NCI-H128 (cell line): ENCODE data around the gene PTPRN2.

Experiments used
- DNase-seq: peaks from one replicate; lab custom pipeline; 2025; ENCODE audit not compliant: unreplicated experiment; lab: John Stamatoyannopoulos, UW

Gene PTPRN2

DNA sequence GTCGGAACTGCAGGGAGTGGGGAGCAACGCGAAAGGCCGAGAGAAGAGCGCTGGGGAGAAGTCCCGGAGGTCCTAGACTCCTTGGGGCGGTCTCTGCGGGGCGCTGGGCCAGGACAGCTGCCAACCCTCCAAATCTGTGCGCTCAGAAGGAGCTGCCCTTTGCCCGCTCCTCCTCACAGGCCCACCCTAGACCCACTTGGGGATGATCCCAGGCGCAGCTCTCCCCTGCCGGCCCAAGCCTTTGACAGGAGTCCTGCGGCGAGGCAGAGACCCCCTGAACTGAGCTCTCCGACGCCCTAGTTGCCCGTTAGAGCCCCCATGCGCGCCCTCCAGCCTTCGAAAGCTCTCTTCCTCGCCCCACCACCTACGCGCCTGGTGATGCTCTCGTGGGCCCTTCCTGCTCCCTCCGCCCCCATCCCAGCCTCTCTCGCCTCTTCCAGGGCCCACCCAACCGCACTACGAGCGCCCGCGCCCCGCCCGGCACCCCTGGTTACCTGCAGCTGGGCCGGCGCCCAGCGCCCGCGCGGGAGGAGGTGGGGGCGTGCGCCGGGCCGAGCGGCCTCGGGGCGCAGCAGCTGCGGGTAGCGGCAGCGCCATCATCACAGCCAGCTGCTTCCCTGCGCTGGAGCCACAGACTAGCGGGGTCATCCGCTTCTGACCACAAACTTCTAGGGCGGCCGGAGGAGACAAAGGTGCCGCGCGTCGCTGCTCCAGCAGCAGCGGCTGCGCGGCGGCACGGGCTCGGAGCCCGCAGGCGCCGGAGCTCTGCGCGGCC is 897.4 kb downstream of the PTPRN2 start:
- no peak for DNase-seq

- DNase-seq = no peak
Observed at GRCh38 chr7:157689269-157690057, 898.2 kb downstream of the PTPRN2 start.

- DNase-seq = no peak
Observed at GRCh38 chr7:157688533-157689268, 898.9 kb downstream of the PTPRN2 start.

DNA sequence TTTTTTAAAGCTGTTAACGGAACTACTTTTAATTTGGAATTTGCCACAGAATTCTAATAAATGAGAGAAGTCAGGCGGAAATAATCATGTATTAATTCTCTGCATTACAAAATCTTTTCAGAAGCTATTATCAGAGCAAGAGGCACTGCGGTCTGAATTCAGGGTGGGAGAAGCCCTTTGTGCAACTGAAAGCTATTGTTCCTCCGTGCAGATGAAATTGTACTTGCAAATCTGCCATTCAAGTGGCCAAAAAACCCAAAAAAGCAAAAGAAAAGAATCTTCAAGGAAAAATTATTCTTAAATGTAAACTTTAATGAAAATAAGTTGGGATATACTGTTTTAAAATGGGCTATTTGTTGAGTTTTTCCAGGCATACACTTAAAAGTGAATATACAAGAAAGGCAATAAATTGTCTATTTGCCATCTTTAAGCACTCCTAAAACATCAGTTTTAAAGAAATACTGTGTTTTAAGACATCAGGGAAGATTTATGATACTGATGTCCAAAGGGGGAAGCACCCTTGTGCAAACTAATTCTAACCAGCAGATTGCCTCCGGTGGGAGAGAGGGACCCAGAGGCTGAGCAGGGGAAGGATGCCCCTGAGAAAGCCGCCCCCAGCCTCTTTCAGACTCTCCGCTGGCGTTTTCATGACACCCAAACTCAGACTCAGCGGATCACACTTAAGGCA is 899.6 kb downstream of the PTPRN2 start:
- no peak for DNase-seq

- DNase-seq = no peak
Observed at GRCh38 chr7:157687158-157687557, 900.5 kb downstream of the PTPRN2 start.

DNA sequence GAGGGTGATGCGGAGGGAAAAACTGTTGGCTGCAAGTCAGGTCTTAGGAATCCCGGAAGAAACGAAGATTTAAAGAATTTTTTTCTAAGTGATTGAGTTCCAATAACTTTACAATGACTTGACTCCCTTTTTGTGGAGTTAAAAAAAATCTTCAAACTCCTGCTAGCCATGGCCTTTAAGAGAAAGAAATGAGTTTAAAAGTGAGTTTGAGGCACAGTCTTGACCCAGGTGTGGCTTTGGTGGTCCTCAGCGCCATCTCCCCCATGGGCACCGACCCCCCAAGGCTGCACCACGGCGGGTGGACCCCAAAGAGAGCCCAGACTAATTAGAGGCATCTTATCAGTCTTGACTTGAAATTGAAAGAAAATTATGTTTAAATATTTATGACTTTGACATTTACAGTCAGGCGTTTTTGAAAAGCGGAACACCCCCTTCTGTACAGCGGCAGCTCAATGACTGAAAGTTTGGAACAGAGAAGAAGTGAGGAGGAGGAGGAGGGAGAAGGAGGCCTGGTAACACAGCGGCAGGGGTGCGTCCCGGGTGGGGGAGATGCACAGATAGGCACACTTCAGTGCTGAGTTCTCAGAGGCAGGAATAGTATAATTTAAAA is 901.2 kb downstream of the PTPRN2 start:
- DNase-seq = no peak

- DNase-seq = no peak
Observed at GRCh38 chr7:157685430-157686284, 902.0 kb downstream of the PTPRN2 start.

- DNase-seq = no peak
Observed at GRCh38 chr7:157684909-157685429, 902.7 kb downstream of the PTPRN2 start.

- DNase-seq = no peak
Observed at GRCh38 chr7:157684157-157684908, 903.3 kb downstream of the PTPRN2 start.

DNA sequence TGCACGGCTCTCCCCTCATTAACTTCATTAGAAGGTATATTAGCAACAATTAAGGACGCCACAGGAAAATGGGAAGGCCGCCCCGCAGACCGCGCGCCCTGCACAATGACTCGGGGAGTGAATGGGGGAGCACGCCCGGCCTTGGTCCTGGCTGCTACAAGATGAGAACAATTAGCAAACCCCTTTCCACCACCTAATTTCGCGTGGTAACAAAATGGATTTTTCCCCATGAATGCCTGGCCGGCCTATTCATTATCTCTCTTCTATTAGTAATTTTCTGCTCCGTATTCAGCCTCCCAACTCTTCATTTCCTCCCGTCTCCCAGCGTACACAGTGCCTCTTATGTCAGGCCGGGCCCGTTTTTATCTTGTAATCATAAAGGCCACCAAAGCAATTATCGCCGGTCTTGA is 903.9 kb downstream of the PTPRN2 start:
- no peak for DNase-seq

DNA sequence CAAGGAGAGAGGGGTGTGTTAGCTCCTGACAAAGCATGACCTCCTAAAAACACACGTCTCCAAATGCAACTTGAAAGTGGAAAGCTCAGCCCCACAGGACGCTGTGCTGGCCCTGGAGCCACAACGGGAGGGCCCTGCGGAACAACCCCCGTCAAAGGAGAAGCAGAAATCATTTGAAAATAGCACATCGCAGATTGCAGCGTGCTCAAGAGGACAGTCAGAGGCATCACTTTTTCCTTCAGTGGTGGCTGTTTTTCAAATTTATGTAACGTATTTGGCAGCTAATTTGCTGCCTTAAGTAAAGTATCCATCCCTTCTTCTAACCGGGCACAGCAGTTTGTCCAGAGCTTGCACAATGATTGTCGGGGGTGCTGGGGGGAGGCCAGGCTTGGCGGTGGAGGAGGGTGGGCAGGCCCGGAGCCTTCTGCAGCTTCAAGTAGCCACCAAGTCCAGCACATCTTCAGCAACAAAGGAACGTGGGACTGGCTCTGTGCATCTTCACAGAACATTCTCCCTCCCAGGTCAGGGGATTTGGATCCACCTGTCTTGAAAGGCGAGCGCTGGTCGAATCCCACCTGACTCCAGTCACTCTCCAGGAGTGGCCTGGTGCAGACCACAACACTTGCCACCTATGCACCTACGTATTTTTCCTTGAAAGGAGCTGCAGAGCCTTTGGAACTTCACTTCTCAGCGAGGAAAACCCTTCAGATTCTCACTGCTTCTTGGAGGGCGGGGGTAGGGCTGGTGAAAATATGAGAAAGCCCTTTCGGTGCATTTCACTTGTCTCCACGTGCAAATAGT is 904.5 kb downstream of the PTPRN2 start:
- DNase-seq = no peak

GRCh38 chr7:157682064-157682945 is 905.3 kb downstream of the PTPRN2 start:
- DNase-seq = no peak

- no peak for DNase-seq
Observed at GRCh38 chr7:157679607-157680006, 908.0 kb downstream of the PTPRN2 start.

GRCh38 chr7:157678501-157678900 is 909.1 kb downstream of the PTPRN2 start:
- no peak for DNase-seq

GRCh38 chr7:157676456-157677255 is 911.0 kb downstream of the PTPRN2 start:
- no peak for DNase-seq

DNA sequence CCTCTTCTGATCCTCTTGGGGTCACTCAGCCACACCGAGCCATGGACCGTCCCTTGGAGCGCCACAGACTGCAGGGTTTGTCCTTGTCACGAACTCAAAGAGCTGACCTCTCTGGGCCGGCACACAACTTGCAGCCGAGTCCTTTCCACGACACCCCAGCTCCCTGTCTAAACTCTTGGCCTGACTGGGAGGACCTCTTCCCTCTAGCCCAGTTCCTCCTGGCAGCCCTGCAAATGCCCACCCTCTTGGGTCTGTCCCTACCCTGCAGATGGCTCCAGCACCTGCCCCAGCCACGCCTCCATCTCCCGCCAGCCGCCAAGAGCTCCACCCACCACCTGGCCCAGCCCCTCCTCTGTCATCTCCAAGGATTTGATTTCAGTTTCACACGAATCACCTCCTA is 911.6 kb downstream of the PTPRN2 start:
- no peak for DNase-seq
